Activated CD8-positive, alpha-beta memory T cell treated with anti-CD3 and anti-CD28 coated beads, Interleukin-2, amount 50 U/mL, for 48 hours (primary cell): ENCODE measurements around the gene PSRC1.

Experiments used
- DNase-seq: peaks from one replicate; pipeline ENCODE4 v3.0.0-alpha.2; 2020

The PSRC1 gene

DNA sequence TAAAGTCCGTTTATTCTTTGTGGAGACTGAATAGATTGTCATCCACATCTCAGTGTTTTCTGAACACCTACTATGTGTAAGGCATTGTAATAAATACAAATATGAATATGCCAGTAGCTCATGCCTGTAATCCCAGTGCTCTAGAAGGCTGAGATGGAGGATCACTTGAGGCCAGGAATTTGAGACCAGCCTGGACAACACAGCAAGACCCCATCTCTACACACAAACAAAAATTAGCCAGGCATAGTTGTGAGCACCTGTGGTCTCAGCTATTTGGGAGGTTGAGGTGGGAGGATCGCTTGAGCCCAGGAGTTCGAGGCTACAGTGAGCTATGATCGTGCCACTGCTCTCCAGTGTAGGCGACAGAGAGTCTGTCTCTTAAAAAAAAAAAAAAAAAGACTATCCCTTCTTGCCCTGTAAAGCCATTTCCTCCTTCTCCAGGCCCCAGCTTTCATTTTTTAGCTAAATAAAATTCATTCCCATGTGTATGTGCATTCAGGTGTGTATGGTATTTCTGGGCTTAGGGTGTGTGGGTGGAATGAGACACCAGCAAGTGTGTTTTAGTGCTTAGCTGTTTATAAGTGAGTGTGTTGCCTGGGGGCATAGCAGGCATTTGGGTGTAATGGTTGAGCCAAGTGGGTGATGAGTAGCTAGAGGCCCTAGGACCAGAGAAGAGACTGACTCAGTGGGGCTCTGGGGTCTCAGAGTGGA, 25.8 kb downstream of the PSRC1 start:
- no peak for DNase-seq

DNA sequence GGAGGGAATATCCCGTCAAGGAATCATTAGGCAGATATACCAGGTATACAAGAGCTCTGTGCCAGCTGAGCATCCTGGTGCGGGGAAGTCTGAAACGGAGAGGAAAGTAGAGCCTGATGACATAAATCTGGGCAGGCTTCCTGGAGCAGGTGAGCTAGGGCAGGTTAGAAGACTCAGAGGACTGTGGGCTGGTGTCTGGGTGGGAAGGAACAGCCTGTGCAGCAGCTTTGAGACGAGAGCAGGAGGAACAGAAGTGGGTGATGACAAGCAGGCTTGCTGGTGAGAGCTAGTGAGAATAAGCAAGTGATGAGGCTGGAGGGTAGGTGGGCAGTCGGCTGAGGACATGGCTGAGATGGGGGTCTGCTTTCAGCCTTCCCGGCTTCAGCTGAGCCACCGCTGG, 26.9 kb downstream of the PSRC1 start:
- no peak for DNase-seq

DNA sequence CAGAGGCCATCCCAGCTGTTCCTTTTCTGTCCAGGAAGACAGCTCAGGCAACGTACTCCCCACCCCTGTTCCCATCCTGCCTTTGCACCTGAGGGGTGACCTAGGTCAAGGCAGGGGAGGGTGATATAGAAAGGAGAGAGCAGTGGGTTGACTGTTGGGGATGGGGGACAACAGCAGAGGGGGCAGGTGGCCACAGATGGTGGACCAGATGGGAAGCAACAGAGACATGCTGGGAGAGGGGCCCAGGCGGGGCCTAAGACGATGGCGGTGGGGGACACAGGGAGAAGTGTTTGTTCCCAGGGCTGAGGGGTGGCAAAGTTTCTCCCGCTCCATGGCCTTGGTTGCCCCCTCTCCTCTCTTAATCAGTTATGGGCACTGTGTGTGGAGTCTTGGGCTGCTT, 27.3 kb downstream of the PSRC1 start:
- DNase-seq, result no peak

DNA sequence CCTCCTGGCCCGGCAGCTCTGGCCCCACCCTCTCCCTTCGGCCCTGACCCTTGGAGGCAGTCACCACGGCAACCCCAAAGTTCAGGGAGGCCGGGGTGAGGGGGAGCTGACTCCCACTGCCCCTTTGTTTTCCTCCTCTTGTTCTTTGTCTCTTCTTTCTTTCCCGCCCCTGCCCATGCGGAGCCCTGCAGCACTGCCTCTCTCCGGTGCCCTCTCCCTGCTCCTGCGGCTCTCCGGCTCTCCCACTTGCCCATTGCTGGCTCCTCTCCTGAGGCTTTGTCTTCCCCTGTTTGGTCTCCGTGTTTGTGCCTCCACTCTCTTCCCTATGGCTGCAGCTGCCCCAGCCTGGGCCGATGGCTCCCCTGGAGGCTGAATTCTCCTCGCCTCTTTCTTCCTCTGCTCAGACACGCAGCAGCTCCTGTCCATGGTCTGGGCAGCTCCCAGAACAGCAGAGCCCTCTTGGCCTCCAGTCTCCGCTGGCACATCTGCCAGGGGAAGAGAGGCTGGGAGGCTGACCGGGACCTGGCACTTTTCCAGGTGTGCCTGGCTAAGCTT, 27.8 kb downstream of the PSRC1 start:
- DNase-seq, result no peak

DNA sequence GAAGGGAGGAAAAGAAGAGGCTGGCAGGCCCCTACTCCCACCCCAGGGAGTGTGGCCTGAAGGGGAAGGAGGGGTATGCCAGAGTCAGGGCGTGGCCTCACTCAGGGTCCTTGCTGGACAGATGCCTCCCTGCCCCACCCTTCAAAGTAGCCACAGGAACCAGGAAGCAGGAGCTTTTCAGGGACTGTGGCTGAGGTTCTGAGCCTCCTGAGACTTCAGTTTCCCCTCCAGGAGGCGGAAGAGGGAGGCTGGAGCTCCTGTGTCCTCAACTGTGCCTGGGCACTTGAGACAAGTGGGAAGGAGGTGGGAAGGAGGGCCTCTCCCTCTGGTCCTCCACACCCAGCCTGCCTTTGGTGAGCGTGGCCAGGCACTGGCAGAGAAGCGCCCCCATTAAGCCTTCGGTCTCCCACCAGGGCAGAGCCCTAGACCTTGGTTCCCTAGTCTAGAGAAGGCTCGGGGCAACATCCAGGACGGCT, 28.3 kb downstream of the PSRC1 start:
- DNase-seq, result no peak

DNA sequence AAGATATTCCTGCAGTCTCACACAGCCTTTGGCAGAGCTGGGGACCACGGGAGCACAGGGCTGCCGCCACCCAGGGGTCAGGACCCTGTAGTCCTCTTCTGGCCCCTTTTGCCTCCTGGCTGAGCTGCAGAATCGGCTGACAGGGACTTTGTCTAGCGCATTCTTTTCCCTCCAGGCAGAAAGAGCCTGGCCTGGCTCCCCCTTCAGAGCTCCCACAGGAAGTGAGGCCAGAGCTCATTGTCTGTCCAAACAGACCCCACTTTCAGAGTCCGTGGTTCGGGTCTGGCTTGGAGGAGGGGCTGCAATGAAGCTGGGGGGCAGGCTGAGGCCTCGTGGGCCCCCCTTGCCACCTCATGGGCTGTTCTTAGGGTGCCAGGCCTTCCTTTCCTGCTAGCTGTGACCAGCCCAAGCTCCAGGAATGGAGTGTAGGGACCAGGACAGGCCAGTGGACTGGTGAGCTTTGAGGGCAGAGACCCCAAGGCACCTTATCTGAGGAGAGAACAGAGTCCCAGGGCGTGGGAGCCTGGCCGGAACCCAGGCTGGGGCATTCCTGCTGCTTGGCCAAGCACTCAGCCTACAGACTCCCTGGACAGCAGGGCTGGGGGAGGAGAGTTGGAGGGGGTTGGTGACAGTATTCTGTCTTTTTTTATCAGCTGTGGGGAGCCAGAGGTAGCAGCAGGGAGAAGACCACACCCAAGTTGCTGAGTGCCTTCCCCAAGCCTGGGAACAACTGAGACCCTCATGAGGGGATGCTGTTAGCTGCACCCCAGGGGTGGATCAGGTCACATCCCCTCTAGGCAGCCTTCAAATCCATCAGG, 28.9 kb downstream of the PSRC1 start:
- DNase-seq, result no peak

DNA sequence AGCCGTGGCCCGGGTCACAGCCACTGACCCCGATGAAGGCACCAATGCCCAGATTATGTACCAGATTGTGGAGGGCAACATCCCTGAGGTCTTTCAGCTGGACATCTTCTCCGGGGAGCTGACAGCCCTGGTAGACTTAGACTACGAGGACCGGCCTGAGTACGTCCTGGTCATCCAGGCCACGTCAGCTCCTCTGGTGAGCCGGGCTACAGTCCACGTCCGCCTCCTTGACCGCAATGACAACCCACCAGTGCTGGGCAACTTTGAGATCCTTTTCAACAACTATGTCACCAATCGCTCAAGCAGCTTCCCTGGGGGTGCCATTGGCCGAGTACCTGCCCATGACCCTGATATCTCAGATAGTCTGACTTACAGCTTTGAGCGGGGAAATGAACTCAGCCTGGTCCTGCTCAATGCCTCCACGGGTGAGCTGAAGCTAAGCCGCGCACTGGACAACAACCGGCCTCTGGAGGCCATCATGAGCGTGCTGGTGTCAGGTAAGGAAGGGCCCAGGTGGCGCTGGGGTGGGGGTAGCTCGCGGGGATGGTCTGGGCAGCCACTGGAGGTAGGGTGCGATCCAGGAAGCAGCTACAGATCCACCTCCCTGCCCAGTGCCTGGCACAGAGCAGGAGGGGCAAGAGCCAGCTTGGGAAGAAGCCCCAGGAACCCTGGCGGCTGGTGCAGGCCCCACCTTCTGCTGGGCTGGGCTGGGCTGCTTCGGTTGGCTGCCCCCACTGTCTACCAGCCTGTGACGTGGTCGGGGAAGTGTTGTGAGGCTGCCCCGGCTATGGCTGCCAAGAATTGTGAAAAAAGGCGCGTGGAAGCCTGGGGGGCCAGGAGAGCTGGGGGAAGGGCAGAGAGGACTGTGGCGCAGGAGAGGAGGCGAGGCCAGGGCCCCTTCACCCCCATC, 29.8 kb downstream of the PSRC1 start:
- no peak for DNase-seq

DNA sequence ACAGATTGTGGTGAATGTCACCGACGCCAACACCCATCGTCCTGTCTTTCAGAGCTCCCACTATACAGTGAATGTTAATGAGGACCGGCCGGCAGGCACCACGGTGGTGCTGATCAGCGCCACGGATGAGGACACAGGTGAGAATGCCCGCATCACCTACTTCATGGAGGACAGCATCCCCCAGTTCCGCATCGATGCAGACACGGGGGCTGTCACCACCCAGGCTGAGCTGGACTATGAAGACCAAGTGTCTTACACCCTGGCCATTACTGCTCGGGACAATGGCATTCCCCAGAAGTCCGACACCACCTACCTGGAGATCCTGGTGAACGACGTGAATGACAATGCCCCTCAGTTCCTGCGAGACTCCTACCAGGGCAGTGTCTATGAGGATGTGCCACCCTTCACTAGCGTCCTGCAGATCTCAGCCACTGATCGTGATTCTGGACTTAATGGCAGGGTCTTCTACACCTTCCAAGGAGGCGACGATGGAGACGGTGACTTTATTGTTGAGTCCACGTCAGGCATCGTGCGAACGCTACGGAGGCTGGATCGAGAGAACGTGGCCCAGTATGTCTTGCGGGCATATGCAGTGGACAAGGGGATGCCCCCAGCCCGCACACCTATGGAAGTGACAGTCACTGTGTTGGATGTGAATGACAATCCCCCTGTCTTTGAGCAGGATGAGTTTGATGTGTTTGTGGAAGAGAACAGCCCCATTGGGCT, 30.6 kb downstream of the PSRC1 start:
- DNase-seq, result no peak

DNA sequence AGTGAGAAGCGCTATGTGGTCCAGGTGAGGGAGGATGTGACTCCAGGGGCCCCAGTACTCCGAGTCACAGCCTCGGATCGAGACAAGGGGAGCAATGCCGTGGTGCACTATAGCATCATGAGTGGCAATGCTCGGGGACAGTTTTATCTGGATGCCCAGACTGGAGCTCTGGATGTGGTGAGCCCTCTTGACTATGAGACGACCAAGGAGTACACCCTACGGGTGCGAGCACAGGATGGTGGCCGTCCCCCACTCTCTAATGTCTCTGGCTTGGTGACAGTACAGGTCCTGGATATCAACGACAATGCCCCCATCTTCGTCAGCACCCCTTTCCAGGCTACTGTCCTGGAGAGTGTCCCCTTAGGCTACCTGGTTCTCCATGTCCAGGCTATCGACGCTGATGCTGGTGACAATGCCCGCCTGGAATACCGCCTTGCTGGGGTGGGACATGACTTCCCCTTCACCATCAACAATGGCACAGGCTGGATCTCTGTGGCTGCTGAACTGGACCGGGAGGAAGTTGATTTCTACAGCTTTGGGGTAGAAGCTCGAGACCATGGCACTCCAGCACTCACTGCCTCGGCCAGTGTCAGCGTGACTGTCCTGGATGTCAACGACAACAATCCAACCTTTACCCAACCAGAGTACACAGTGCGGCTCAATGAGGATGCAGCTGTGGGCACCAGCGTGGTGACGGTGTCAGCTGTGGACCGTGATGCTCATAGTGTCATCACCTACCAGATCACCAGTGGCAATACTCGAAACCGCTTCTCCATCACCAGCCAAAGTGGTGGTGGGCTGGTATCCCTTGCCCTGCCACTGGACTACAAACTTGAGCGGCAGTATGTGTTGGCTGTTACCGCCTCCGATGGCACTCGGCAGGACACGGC, 31.4 kb downstream of the PSRC1 start:
- no peak for DNase-seq

DNA sequence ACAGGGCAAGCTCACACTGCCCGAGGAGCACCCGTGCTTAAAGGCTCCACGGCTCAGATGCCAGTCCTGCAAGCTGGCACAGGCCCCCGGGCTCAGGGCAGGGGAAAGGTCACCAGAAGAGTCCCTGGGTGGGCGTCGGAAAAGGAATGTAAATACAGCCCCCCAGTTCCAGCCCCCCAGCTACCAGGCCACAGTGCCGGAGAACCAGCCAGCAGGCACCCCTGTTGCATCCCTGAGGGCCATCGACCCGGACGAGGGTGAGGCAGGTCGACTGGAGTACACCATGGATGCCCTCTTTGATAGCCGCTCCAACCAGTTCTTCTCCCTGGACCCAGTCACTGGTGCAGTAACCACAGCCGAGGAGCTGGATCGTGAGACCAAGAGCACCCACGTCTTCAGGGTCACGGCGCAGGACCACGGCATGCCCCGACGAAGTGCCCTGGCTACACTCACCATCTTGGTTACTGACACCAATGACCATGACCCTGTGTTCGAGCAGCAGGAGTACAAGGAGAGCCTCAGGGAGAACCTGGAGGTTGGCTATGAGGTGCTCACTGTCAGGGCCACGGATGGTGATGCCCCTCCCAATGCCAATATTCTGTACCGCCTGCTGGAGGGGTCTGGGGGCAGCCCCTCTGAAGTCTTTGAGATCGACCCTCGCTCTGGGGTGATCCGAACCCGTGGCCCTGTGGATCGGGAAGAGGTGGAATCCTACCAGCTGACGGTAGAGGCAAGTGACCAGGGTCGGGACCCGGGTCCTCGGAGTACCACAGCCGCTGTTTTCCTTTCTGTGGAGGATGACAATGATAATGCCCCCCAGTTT, 32.3 kb downstream of the PSRC1 start:
- no peak for DNase-seq

DNA sequence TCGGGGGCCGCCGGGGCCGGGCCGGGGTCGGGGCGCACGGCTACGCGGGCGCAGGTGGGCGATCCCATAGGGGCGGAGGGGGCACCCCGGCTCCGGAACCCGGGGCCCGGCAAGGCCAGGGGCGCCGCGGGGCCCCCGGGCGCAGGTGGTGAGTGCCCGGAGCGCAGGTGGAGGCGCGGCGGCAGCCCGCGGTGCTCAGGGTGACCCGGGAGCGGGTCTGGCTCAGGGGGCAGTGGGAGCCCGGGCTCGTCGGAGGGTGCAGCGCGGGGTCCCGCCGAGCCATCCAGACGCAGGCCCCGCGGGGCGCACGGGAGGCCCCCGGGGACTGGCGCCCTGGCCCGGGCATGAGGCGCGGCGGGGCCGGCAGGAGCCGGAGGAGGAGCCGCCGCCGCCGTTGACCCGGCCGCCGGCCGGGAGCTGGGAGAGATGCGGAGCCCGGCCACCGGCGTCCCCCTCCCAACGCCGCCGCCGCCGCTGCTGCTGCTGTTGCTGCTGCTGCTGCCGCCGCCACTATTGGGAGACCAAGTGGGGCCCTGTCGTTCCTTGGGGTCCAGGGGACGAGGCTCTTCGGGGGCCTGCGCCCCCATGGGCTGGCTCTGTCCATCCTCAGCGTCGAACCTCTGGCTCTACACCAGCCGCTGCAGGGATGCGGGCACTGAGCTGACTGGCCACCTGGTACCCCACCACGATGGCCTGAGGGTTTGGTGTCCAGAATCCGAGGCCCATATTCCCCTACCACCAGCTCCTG, 33.1 kb downstream of the PSRC1 start:
- DNase-seq, result no peak

DNA sequence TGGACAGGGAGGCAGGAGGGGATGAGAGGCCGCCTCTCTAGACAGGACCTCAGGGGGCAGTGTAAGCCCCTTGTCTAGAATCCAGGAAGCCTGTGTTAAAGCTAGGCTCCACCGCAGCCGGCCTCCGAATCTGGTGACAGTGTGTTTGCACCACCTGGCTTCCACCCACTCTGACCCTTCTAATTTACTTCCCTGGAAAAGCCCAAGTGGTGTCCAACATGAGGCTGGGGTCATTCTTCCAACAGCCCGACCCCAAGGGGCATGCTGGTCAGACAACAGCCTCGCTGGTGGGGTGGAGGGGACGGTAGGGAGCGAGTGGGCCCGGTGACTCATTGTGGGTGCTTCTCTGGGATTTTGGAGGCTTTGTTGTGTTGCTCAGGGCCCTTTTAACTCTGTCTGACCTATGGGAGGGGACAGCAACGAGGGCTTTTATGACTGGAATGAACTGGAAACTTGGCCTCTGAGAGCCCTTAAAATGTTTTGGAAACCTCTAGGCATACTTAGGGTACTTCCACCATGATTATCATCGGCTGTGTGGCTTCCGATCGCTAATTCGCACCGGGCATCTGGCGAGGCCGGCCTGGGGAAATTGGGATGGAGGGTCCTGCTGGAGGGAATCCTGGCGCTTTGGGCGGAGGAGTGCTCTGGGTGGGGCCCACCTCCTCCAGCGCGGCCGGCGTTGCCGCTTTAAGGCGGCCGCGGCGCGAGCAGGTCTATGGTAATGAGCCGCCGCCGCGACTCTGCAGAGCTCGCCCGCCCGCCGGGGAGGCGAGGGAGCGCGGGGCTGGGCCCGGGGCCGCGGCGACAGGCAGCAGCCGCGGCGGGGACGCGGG, 33.9 kb downstream of the PSRC1 start, which contains the start of gene CELSR2:
TSS of gene CELSR2 (plus strand) at position 743 of the 833 bp plus-strand sequence. CDS start 541 bp downstream, outside the sequence.
- peak; percentile 80 for DNase-seq

DNA sequence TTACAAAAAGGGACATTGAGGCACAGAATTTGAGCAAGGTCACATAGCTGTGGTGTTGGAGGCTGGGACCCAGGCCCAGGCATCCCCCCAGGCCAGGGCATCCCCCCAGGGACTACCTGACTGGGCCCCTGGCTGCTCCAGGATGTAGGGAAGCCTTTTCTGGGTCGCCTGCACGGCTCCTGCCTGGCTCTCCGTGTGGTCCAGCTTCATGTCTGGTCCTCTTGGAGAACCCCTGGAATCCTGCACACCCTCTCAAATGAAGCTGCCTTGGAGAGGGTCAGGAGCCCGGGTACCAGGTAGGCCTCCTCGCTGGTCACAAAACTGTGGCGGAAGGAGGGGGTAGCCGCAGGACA, 34.5 kb downstream of the PSRC1 start:
- DNase-seq, result no peak

DNA sequence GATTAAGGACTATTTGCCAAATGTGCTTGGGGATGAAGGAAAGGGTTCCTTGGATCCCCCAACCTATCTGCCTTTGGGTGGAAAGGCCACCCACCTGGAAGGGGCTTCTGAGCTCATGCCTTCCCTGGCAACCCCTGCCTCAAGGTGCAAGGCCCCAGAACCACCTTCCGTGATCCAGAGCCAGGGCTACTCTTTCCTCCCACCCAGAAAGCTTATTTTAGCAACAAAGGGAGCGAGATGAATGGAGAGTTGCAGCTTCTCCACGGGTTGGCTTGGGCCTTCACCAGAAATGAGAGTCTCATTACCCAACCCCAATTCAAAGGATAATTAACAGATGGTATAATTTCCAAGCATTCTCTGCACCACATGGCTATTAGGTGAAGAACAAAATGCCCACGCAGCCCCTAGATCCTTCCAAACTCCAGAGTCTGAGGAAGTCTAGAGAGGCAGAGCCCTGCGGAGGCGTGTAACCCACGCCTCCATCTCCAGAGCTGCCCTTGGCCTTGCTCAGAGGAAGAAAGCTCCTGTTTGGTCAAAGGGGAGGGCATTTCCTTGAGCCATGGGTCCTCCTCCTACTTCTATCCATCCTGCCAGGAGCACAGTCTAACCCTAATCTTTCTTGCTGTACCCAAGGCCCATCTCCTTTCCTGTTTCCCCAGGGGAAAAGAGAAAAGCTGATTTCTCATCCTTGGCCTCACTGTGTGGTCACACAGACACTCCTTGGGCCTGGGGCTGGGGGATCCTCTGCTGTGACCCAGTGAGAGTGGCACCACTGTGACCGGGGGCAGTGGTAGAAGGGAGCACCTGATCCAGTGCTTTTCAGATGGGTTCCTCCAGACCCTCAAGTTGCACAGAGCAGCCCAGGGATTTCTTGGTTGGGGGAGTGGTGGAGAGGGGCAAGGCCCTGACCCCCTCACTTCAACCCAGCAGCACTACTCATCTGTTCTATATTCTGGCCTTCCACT, 35.3 kb downstream of the PSRC1 start:
- no peak for DNase-seq

DNA sequence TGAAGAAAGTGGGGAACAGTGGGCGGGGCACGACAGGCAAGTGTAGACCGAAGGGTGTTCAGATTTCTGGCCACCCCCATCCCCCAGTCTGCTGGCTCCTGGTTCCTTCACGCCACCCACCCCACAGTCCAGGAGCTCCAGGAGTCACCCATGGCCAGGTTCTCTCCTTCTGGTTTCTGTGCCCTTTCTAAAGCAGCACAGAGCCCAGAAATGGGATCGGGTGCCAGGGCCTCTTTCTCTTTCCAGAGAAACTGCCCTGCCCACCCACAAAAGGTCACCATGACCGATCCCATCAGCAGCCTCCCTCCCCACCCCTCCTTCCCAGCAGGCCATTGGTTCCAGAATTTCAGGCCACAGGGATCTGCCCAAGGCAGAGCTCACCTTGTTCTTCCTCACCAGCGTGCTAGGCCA, 36.8 kb downstream of the PSRC1 start:
- DNase-seq, result no peak

DNA sequence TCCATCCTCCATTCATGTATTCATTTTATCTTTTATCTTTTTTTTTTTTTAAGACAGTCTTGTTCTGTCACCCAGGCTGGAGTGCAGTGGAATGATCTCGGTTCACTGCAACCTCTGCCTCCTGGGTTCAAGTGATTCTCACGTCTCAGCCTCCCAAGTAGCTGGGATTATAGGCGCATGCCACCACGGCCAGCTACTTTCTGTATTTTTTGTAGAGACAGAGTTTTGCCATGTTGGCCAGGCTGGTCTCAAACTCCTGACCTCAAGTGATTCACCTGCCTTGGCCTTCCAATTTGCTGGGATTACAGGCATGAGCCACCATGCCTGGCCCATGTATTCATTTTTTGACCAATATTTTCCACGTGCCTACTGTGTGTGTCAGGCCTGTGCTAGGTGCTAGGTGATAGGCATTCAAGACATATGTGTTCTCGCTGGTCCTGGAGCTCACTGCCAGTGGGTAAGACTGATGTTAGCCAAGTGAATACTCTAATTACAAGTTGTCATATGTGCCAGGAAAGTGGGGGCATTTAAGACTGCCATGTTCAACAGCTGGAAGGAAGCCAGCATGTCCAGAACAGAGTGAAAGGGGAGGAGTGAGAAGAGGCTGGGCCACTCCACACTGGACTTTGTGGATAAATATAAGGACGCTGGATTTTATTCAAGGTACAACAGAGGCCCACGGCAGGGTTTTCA, 38.9 kb downstream of the PSRC1 start:
- DNase-seq, result no peak

DNA sequence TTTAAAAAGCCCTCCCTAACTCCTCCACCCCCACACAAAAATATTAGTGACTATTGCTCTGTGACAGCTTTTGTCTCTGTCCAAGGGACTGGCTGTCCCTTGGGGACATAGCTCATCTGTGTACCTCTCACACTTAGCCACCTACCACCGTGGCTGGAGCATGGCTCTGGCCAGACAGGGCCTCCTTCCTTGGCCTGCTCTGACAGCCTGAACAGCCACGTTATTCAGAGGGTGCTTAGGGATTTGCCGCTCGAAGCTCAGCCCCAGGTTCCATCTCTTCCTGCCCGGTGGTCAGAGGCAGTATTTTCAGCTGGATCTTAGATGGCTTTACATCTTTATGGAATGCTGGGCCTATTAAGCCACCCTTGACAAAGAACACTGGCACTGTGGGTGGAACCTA, 39.7 kb downstream of the PSRC1 start:
- no peak for DNase-seq
